Cerebellar nuclear complex (tissue), 1 donor: ENCODE data around the gene TRIM58.

Source experiments
- DNase-seq, 2 experiments: peaks; one replicate each; lab custom pipeline; 2025; lab: John Stamatoyannopoulos, UW

The TRIM58 gene

GRCh38 chr1:247857069-247857984 lies at the start of gene TRIM58:
Gene TRIM58 (plus strand): TSS chr1:247857187. CDS start chr1:247857247, 60 bp downstream.
- no peak for DNase-seq

GRCh38 chr1:247812637-247813036 lies 44.4 kb upstream of the TRIM58 start:
- no peak for DNase-seq

- DNase-seq = no peak
Observed at GRCh38 chr1:247822060-247822459, 34.9 kb upstream of the TRIM58 start.

GRCh38 chr1:247824023-247824422 lies 33.0 kb upstream of the TRIM58 start, which contains the start of gene OR14A16:
Gene OR14A16 (minus strand): TSS chr1:247824119. CDS start chr1:247815729, 8,390 bp downstream.
- DNase-seq = no peak

GRCh38 chr1:247825362-247825761 lies 31.6 kb upstream of the TRIM58 start:
- no peak for DNase-seq

- DNase-seq = no peak
Observed at GRCh38 chr1:247829656-247830055, 27.3 kb upstream of the TRIM58 start.

- no peak for DNase-seq
Observed at GRCh38 chr1:247833601-247834000, 23.4 kb upstream of the TRIM58 start.

- no peak for DNase-seq
Observed at GRCh38 chr1:247840818-247841217, 16.2 kb upstream of the TRIM58 start.

GRCh38 chr1:247841796-247842195 lies 15.2 kb upstream of the TRIM58 start, which contains the start of gene OR11L1:
Gene OR11L1 (minus strand): TSS chr1:247841896. CDS start chr1:247841896, 0 bp downstream.
- DNase-seq = no peak

- DNase-seq = no peak
Observed at GRCh38 chr1:247843411-247843810, 13.6 kb upstream of the TRIM58 start.

GRCh38 chr1:247845011-247845692 lies 11.8 kb upstream of the TRIM58 start:
- no peak for DNase-seq

GRCh38 chr1:247845693-247846017 lies 11.3 kb upstream of the TRIM58 start:
- no peak for DNase-seq

- DNase-seq = no peak
Observed at GRCh38 chr1:247848346-247848745, 8.6 kb upstream of the TRIM58 start.

GRCh38 chr1:247849616-247850015 lies 7.4 kb upstream of the TRIM58 start:
- no peak for DNase-seq

- no peak for DNase-seq
Observed at GRCh38 chr1:247854899-247855545, 2.0 kb upstream of the TRIM58 start.

- no peak for DNase-seq
Observed at GRCh38 chr1:247855911-247856310, 1.1 kb upstream of the TRIM58 start.

GRCh38 chr1:247857985-247858619 lies 1.1 kb downstream of the TRIM58 start:
- DNase-seq = no peak

- no peak for DNase-seq
Observed at GRCh38 chr1:247862756-247863155, 5.8 kb downstream of the TRIM58 start.

- no peak for DNase-seq
Observed at GRCh38 chr1:247864644-247865043, 7.7 kb downstream of the TRIM58 start.

- DNase-seq = no peak
Observed at GRCh38 chr1:247865416-247865815, 8.4 kb downstream of the TRIM58 start.

GRCh38 chr1:247883346-247883745 lies 26.4 kb downstream of the TRIM58 start:
- no peak for DNase-seq

- no peak for DNase-seq
Observed at GRCh38 chr1:247884797-247885413, 27.9 kb downstream of the TRIM58 start.
